ENCODE results near the gene PNRC1.
A peak's percentile ranks its signal among the peaks of the same experiment; 100 is the strongest.

PNRC1 gene

DNA sequence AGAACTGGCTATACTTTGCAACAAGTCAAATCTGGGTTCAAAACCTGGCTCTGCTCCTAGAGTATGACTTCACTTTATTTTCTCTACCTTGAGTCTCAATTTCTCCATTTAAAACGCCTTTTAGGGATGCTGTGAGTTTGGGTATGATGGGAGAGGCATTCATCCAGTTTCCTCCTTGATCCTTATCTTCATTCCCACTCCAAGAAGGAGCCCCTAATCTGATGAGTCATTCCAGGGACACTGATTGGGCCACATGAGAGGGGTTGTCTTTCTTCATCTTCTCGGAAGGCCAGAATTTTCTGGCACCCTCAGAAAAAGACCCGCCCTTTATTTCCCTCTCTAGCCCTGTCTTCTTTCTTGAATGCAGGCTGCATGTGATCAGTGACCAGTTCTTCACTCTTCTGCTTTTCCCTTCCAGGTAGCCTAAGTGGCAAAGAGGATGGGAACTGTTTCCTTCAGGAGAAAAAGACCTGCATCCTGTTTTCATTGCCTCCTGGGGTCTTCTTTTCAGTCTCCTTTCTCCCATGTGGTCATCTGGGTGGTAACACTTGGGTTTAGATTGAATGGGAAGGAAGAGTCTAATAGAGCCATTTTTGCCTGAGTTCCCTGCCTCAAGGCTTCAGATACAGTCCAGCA is 32.1 kb upstream of the PNRC1 start:
- no peak for DNase-seq (ENCODE audit: extremely low read depth, low read depth)
- no peak for TF ChIP-seq CTCF (IDR thresholded peaks at IDR 0.05; ENCODE audit: low read depth, low read length, missing control alignments)
- H3K4me3 ChIP-seq (replicated peaks; ENCODE audit: low read depth, low read length): no peak overlapping the region

DNA sequence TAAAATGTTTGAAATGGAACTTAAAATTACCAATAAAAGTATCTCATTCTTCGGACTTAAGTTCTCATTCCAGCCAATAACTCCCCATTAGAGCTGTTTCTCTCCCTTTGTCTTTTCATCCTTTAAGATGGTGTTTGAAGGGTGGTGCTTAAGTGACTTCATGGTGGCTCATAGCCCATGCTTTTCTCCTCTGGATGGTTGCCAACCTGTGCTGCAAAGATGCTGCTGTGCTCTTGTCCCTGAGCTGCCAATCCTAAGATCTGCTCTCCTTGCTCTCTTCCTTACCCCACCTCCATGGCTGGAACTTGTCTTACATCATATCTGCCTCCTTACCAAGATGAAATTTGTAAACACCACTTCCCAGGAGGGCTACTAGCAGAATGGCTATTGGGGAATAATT is 31.6 kb upstream of the PNRC1 start:
- TF ChIP-seq CTCF (IDR thresholded peaks at IDR 0.05; ENCODE audit: low read depth, low read length, missing control alignments): no peak
- H3K4me3 ChIP-seq (replicated peaks; ENCODE audit: low read depth, low read length): no peak overlapping the region
- peak; percentile 11 for DNase-seq (ENCODE audit: extremely low read depth, low read depth)

- no peak for DNase-seq (ENCODE audit: extremely low read depth, low read depth)
- no peak for TF ChIP-seq CTCF (IDR thresholded peaks at IDR 0.05; ENCODE audit: low read depth, low read length, missing control alignments)
- no peak overlapping the region for H3K4me3 ChIP-seq (replicated peaks; ENCODE audit: low read depth, low read length)
Observed at GRCh38 chr6:89050155-89050554, 30.4 kb upstream of the PNRC1 start.

- no peak for TF ChIP-seq CTCF (IDR thresholded peaks at IDR 0.05; ENCODE audit: low read depth, low read length, missing control alignments)
- H3K4me3 ChIP-seq (replicated peaks; ENCODE audit: low read depth, low read length): no peak overlapping the region
- no peak for DNase-seq (ENCODE audit: extremely low read depth, low read depth)
Observed at GRCh38 chr6:89050697-89051096, 29.9 kb upstream of the PNRC1 start.

- H3K4me3 ChIP-seq (replicated peaks; ENCODE audit: low read depth, low read length): no peak overlapping the region
- DNase-seq (ENCODE audit: extremely low read depth, low read depth): no peak
- TF ChIP-seq CTCF (IDR thresholded peaks at IDR 0.05; ENCODE audit: low read depth, low read length, missing control alignments): no peak
Observed at GRCh38 chr6:89051676-89052075, 28.9 kb upstream of the PNRC1 start.

- DNase-seq (ENCODE audit: extremely low read depth, low read depth): no peak
- no peak overlapping the region for H3K4me3 ChIP-seq (replicated peaks; ENCODE audit: low read depth, low read length)
- TF ChIP-seq CTCF (IDR thresholded peaks at IDR 0.05; ENCODE audit: low read depth, low read length, missing control alignments): no peak
Observed at GRCh38 chr6:89054208-89054607, 26.3 kb upstream of the PNRC1 start.

- H3K4me3 ChIP-seq (replicated peaks; ENCODE audit: low read depth, low read length): no peak overlapping the region
- TF ChIP-seq CTCF (IDR thresholded peaks at IDR 0.05; ENCODE audit: low read depth, low read length, missing control alignments): no peak
- no peak for DNase-seq (ENCODE audit: extremely low read depth, low read depth)
Observed at GRCh38 chr6:89057759-89058158, 22.8 kb upstream of the PNRC1 start.

Data from HFF-Myc (cell line).